Urinary bladder (tissue), 4 donors: Measurements from ENCODE around the gene SLC6A15. TPM values are rescaled to one million over a fixed set of nuclear protein-coding genes. Genes with fewer than 3 reads are reported as not detected.

ENCODE experiments used
- DNase-seq: peaks from one replicate; pipeline ENCODE4 v3.0.0-alpha.2; 2015; ENCODE audit errors: extremely low spot score
- H3K27ac ChIP-seq: one replicate; pipeline ENCODE4 v1.5.1; 2013; ENCODE audit warnings: low read depth, mild to moderate bottlenecking, moderate library complexity
- H3K36me3 ChIP-seq: one replicate; pipeline ENCODE4 v1.6.1; 2013; ENCODE audit warnings: mild to moderate bottlenecking, moderate library complexity; ENCODE audit not compliant: insufficient read depth
- H3K4me1 ChIP-seq: one replicate; pipeline ENCODE4 v1.6.1; 2013; ENCODE audit warnings: mild to moderate bottlenecking, moderate library complexity; ENCODE audit not compliant: insufficient read depth
- H3K4me3 ChIP-seq: one replicate; pipeline ENCODE4 v1.5.1; 2013; ENCODE audit warnings: low read depth, low read length
- WGBS: extraction: QIAGEN DNeasy Blood & Tissue Kit; methylation state at CpG from one replicate; pipeline ENCODE4 v1.1.7; 2013; 5-methylcytosine and 5-hydroxymethylcytosine counted together
- polyA plus RNA-seq: library from polyadenylated mRNA; stranded (reverse); fragments of 200-250 nt; gene quantifications from one replicate; pipeline ENCODE4 v1.2.3, GENCODE V29; 2013
- total RNA-seq: library from RNA; depleted of rRNA; stranded (reverse); fragments of >200 nt; gene quantifications from one replicate; pipeline ENCODE4 v1.2.3, GENCODE V29; 2014
- donor health status: healthy with polysubstance abuse.
- donor health status: healthy.

Gene SLC6A15
- 1.2 TPM for total RNA-seq
- polyA plus RNA-seq, result 0.22 TPM

GRCh38 chr12:84912198-84913128 is at the start of gene SLC6A15:
SLC6A15 (minus strand) TSS chr12:84912799; CDS start chr12:84892120, 20,679 bp downstream.
- WGBS, result 1% methylated on average over 67 of the region's 67 CpGs
- peak within 1 kb of the TSS; percentile 14 for H3K4me3 ChIP-seq

GRCh38 chr12:84960918-84961317 is 48.3 kb upstream of the SLC6A15 start:
- DNase-seq, result no peak
- WGBS, result 72% methylated on average over 1 of the region's 1 CpG
- H3K36me3 ChIP-seq, result no peaks in the 10 kb centered on the region
- H3K4me1 ChIP-seq, result no peaks in the 10 kb centered on the region
- no peak overlapping the region for H3K27ac ChIP-seq
- H3K4me3 ChIP-seq, result no peak overlapping the region

More at GRCh38 chr12:84912198-84913128, at the start of gene SLC6A15:
- Histone ChIP-seq H3K4me1 (peaks cover 1% of the 10 kb centered on the region), H3K36me3 (no peaks in the 10 kb centered on the region), H3K27ac (no peak within 1 kb of the TSS)
- DNase-seq, result no peak

- Histone ChIP-seq H3K4me1 (no peaks in the 10 kb centered on the region), H3K4me3 (no peak overlapping the region), H3K36me3 (no peaks in the 10 kb centered on the region), H3K27ac (no peak overlapping the region)
- no peak for DNase-seq
- WGBS, result 66% methylated on average over 4 of the region's 4 CpGs
Measured at GRCh38 chr12:84955298-84955697, 42.7 kb upstream of the SLC6A15 start.

GRCh38 chr12:84954415-84954814 is 41.8 kb upstream of the SLC6A15 start:
- Histone ChIP-seq H3K27ac (no peak overlapping the region), H3K36me3 (no peaks in the 10 kb centered on the region), H3K4me3 (no peak overlapping the region), H3K4me1 (no peaks in the 10 kb centered on the region)
- WGBS, result 54% methylated on average over 1 of the region's 1 CpG
- DNase-seq, result no peak

- no peak overlapping the region for H3K4me3 ChIP-seq
- H3K36me3 ChIP-seq, result no peaks in the 10 kb centered on the region
- no peaks in the 10 kb centered on the region for H3K4me1 ChIP-seq
- H3K27ac ChIP-seq, result no peak overlapping the region
- whole genome bisulfite sequencing, result 78% methylated on average over 3 of the region's 3 CpGs
- no peak for DNase-seq
Measured at GRCh38 chr12:84950971-84951546, 38.5 kb upstream of the SLC6A15 start.

- no peaks in the 10 kb centered on the region for H3K4me1 ChIP-seq
- DNase-seq, result no peak
- H3K36me3 ChIP-seq, result no peaks in the 10 kb centered on the region
- WGBS, result 60% methylated on average over 2 of the region's 2 CpGs
- no peak overlapping the region for H3K4me3 ChIP-seq
- H3K27ac ChIP-seq, result no peak overlapping the region
Measured at GRCh38 chr12:84946753-84947152, 34.2 kb upstream of the SLC6A15 start.

GRCh38 chr12:84937415-84937814 is 24.8 kb upstream of the SLC6A15 start:
- DNase-seq, result no peak
- Histone ChIP-seq H3K4me1 (no peaks in the 10 kb centered on the region), H3K27ac (no peak overlapping the region), H3K36me3 (no peaks in the 10 kb centered on the region), H3K4me3 (no peak overlapping the region)
- 55% methylated on average over 3 of the region's 3 CpGs for WGBS

GRCh38 chr12:84929501-84929900 is 16.9 kb upstream of the SLC6A15 start:
- no peak for DNase-seq
- Histone ChIP-seq H3K27ac (no peak overlapping the region), H3K36me3 (no peaks in the 10 kb centered on the region), H3K4me1 (no peaks in the 10 kb centered on the region), H3K4me3 (no peak overlapping the region)
- 96% methylated on average over 1 of the region's 1 CpG for WGBS

- no peak overlapping the region for H3K27ac ChIP-seq
- DNase-seq, result no peak
- no peaks in the 10 kb centered on the region for H3K4me1 ChIP-seq
- no peaks in the 10 kb centered on the region for H3K36me3 ChIP-seq
- whole genome bisulfite sequencing, result 37% methylated on average over 2 of the region's 2 CpGs
- no peak overlapping the region for H3K4me3 ChIP-seq
Measured at GRCh38 chr12:84924981-84925380, 12.4 kb upstream of the SLC6A15 start.

GRCh38 chr12:84922693-84923092 is 10.1 kb upstream of the SLC6A15 start:
- no peaks in the 10 kb centered on the region for H3K4me1 ChIP-seq
- H3K4me3 ChIP-seq, result no peak overlapping the region
- no peak overlapping the region for H3K27ac ChIP-seq
- WGBS, result 28% methylated on average over 2 of the region's 2 CpGs
- no peak for DNase-seq
- H3K36me3 ChIP-seq, result no peaks in the 10 kb centered on the region

GRCh38 chr12:84920331-84920730 is 7.7 kb upstream of the SLC6A15 start:
- DNase-seq, result no peak
- no peak overlapping the region for H3K4me3 ChIP-seq
- H3K4me1 ChIP-seq, result no peaks in the 10 kb centered on the region
- H3K27ac ChIP-seq, result no peak overlapping the region
- WGBS, result 71% methylated on average over 1 of the region's 1 CpG
- H3K36me3 ChIP-seq, result no peaks in the 10 kb centered on the region

GRCh38 chr12:84919271-84919670 is 6.7 kb upstream of the SLC6A15 start:
- no peaks in the 10 kb centered on the region for H3K36me3 ChIP-seq
- H3K4me3 ChIP-seq, result no peak overlapping the region
- 80% methylated on average over 1 of the region's 1 CpG for WGBS
- no peaks in the 10 kb centered on the region for H3K4me1 ChIP-seq
- no peak for DNase-seq
- H3K27ac ChIP-seq, result no peak overlapping the region

GRCh38 chr12:84913129-84913515 is 523 bp upstream of the SLC6A15 start:
- no peak overlapping the region for H3K4me3 ChIP-seq
- DNase-seq, result no peak
- no peaks in the 10 kb centered on the region for H3K36me3 ChIP-seq
- peaks cover 1% of the 10 kb centered on the region for H3K4me1 ChIP-seq
- WGBS, result 15% methylated on average over 9 of the region's 9 CpGs
- H3K27ac ChIP-seq, result no peak overlapping the region
